IMR-90 (cell line): ENCODE data around the gene MTCL1. TPM values are rescaled to one million over a fixed set of nuclear protein-coding genes. Genes with fewer than 3 reads are reported as not detected.

Experiments
- ATAC-seq: fragments of 200-7000 bp; cut with Tn5 transposase; 2 replicates; pipeline ENCODE4 v1.9.1; 2020; ENCODE audit warnings: low read depth, mild to moderate bottlenecking, moderate library complexity
- BruUV-seq: library from RNA; stranded (reverse); fragments of 400-500 nt; replicated peaks from 2 replicates; lab custom pipeline; 2021; lab: Mats Ljungman, UMichigan
- CTCF ChIA-PET: fragments of 300-600 bp; formaldehyde crosslinking; extraction: SDS; loops from one replicate; lab custom pipeline; 2021; ENCODE audit warnings: antibody characterized with exemption; lab: Yijun Ruan, JAX
- POLR2A ChIA-PET: fragments of 300-600 bp; sonication (Branson Sonifier 250); formaldehyde crosslinking; loops from one replicate; lab custom pipeline; 2022; ENCODE audit warnings: antibody characterized with exemption; ENCODE audit not compliant: unreplicated experiment; lab: Charles Lee
- DNase-seq: peaks from one replicate; pipeline ENCODE4 v3.0.0; 2013
- H2AFZ ChIP-seq: replicated peaks from 2 replicates; pipeline ENCODE3; 2013; ENCODE audit warnings: low read length, mild to moderate bottlenecking; ENCODE audit not compliant: poor library complexity
- H2AK5ac ChIP-seq: 2 replicates; pipeline ENCODE4 v1.6.1; 2013; ENCODE audit warnings: low read depth, low read length, inconsistent platforms
- H2AK9ac ChIP-seq: replicated peaks from 2 replicates; pipeline ENCODE3; 2013; ENCODE audit warnings: mild to moderate bottlenecking, low read depth, low read length, moderate library complexity; ENCODE audit not compliant: poor library complexity
- H2BK120ac ChIP-seq: 2 replicates; pipeline ENCODE4 v1.6.1; 2013; ENCODE audit warnings: low read depth, low read length, inconsistent platforms
- H2BK15ac ChIP-seq: 3 replicates; pipeline ENCODE4 v1.6.1; 2013; ENCODE audit warnings: low read depth, low read length, inconsistent platforms
- H2BK20ac ChIP-seq: 2 replicates; pipeline ENCODE4 v1.6.1; 2013; ENCODE audit warnings: low read depth, mild to moderate bottlenecking, inconsistent platforms, low read length, moderate library complexity
- H2BK5ac ChIP-seq: 2 replicates; pipeline ENCODE4 v1.6.1; 2013; ENCODE audit warnings: mild to moderate bottlenecking, low read depth, low read length, inconsistent platforms; ENCODE audit not compliant: poor library complexity, severe bottlenecking
- H3K14ac ChIP-seq: replicated peaks from 2 replicates; pipeline ENCODE4 v1.6.1; 2013; ENCODE audit warnings: low read depth, low read length, inconsistent platforms
- H3K18ac ChIP-seq: 2 replicates; pipeline ENCODE4 v1.6.1; 2013; ENCODE audit warnings: low read depth, low read length, control low read depth
- H3K23ac ChIP-seq: 2 replicates; pipeline ENCODE4 v1.6.1; 2013; ENCODE audit warnings: low read depth, low read length, inconsistent platforms
- H3K27ac ChIP-seq: 2 replicates; pipeline ENCODE4 v1.5.1; 2013; ENCODE audit warnings: mild to moderate bottlenecking, control low read depth, low read length; ENCODE audit not compliant: insufficient read depth
- H3K27me3 ChIP-seq: 2 replicates; pipeline ENCODE4 v1.6.1; 2013; ENCODE audit warnings: low read length; ENCODE audit not compliant: control insufficient read depth, insufficient read depth
- H3K36me3 ChIP-seq: 2 replicates; pipeline ENCODE4 v1.6.1; 2013; ENCODE audit warnings: low read length, mixed read lengths; ENCODE audit not compliant: control insufficient read depth, insufficient read depth
- H3K4ac ChIP-seq: 2 replicates; pipeline ENCODE4 v1.6.1; 2013; ENCODE audit warnings: low read depth, low read length, inconsistent platforms
- H3K4me1 ChIP-seq: 2 replicates; pipeline ENCODE4 v1.6.1; 2013; ENCODE audit warnings: low read length, mixed read lengths; ENCODE audit not compliant: control insufficient read depth, insufficient read depth
- H3K4me2 ChIP-seq: 2 replicates; pipeline ENCODE4 v1.6.1; 2013; ENCODE audit warnings: low read depth, mild to moderate bottlenecking, control low read depth, low read length, moderate library complexity
- H3K4me3 ChIP-seq: 2 replicates; pipeline ENCODE4 v1.5.1; 2013; ENCODE audit warnings: low read depth, mild to moderate bottlenecking, control low read depth, low read length, moderate library complexity; ENCODE audit not compliant: insufficient read depth
- H3K56ac ChIP-seq: 2 replicates; pipeline ENCODE4 v1.6.1; 2013; ENCODE audit warnings: low read length, inconsistent platforms; ENCODE audit not compliant: insufficient read depth; ENCODE audit errors: extremely low read depth
- H3K79me1 ChIP-seq, 2 experiments: 2 replicates each; pipeline ENCODE4 v1.6.1; 2013; ENCODE audit warnings: low read length in 2 of 2, inconsistent platforms in 1 of 2, low read depth in 1 of 2
- H3K9ac ChIP-seq: 2 replicates; pipeline ENCODE4 v1.6.1; 2013; ENCODE audit warnings: low read depth, low read length, control low read depth
- H3K9me1 ChIP-seq: 2 replicates; pipeline ENCODE4 v1.6.1; 2013; ENCODE audit warnings: low read length, inconsistent platforms; ENCODE audit not compliant: insufficient read depth
- H3K9me3 ChIP-seq: 2 replicates; pipeline ENCODE4 v1.6.1; 2013; ENCODE audit warnings: low read length; ENCODE audit not compliant: control insufficient read depth, insufficient read depth
- H4K20me1 ChIP-seq: 2 replicates; pipeline ENCODE4 v1.6.1; 2013; ENCODE audit warnings: low read length, inconsistent platforms; ENCODE audit not compliant: insufficient read depth
- H4K5ac ChIP-seq: 2 replicates; pipeline ENCODE4 v1.6.1; 2013; ENCODE audit warnings: mild to moderate bottlenecking, low read depth, low read length, control low read depth
- H4K8ac ChIP-seq, 2 experiments: 2 replicates each; pipeline ENCODE4 v1.6.1; 2013; ENCODE audit warnings: low read depth in 2 of 2, low read length in 2 of 2, control low read depth in 1 of 2, inconsistent platforms in 1 of 2
- H4K91ac ChIP-seq: 2 replicates; pipeline ENCODE4 v1.6.1; 2013; ENCODE audit warnings: low read depth, low read length, inconsistent platforms; ENCODE audit not compliant: insufficient read depth
- SMC3 ChIP-seq: fragments of 150-350 bp; IDR thresholded peaks from 2 replicates; pipeline ENCODE4 v1.6.1; 2016; ENCODE audit warnings: low read depth, mild to moderate bottlenecking, antibody characterized with exemption, low read length, moderate library complexity
- WGBS, 2 experiments: methylation state at CpG; one replicate each; pipeline versions ENCODE4 v1.1.5 to v1.1.7; 2013; ENCODE audit warnings: missing lambda C conversion rate in 2 of 2; ENCODE audit not compliant: insufficient read length in 1 of 2; ENCODE audit errors: extremely low coverage in 2 of 2; 5-methylcytosine and 5-hydroxymethylcytosine counted together
- dilution Hi-C: fragments of 300-500 bp; cut with HindIII; formaldehyde crosslinking; loops from one replicate; pipeline ENCODE4 v1.14.3; 2018; ENCODE audit warnings: low sequenced_read_pairs; ENCODE audit not compliant: unreplicated experiment
- in situ Hi-C: fragments of 300-500 bp; cut with MboI; formaldehyde crosslinking; loops from 3 replicates; pipeline ENCODE4 v1.14.3; 2019; ENCODE audit warnings: low sequenced_read_pairs, inconsistent platforms, mixed read lengths
- intact Hi-C: fragments of 100-400 bp; cut with micrococcal nuclease; formaldehyde crosslinking; loops from 2 replicates; pipeline ENCODE4 v1.10.0; 2022
- polyA plus RNA-seq, 3 experiments: library from polyadenylated mRNA; depleted of rRNA; stranded (reverse); fragments of >200 nt; gene quantifications; 2 replicates each; pipeline ENCODE4 v1.2.3, GENCODE V29; 2012; ENCODE audit warnings: low replicate concordance in 1 of 3
- total RNA-seq: library from RNA; depleted of rRNA; stranded (reverse); fragments of >200 nt; gene quantifications from 2 replicates; pipeline ENCODE4 v1.2.3, GENCODE V29; 2012
- TF ChIP-seq, protein P1 (sequence below): fragments of 150-350 bp; IDR thresholded peaks from 2 replicates; pipeline ENCODE4 v1.6.1; 2016; ENCODE audit warnings: low read depth, mild to moderate bottlenecking, low read length, moderate library complexity, borderline replicate concordance

The MTCL1 gene
- total and polyA plus RNA-seq, 2 of the 4 experiments (the other 2 are of a cell fraction), result 29.0 to 45.3 TPM

DNA sequence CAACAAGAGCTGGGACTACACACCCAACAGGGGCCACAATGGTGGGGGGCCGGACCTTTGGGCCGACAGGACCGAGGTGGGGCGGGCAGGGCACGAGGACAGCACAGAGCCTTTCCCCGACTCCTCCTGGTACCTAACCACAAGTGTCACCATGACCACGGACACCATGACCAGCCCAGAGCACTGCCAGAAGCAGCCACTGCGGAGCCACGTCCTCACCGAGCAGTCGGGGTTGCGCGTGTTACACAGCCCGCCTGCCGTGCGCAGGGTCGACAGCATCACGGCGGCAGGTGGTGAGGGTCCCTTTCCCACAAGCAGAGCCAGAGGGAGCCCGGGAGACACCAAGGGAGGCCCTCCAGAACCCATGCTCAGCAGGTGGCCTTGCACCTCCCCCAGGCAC, 119.5 kb downstream of the MTCL1 start:
- no peak for DNase-seq
- Histone ChIP-seq H4K20me1 (no peaks in the 10 kb centered on the region), H4K5ac (no peak overlapping the region), H3K36me3 (peaks cover 72% of the 10 kb centered on the region), H2AFZ (no peak overlapping the region), H3K9me1 (peaks cover 35% of the 10 kb centered on the region), H3K14ac (no peak overlapping the region), H3K23ac (no peak overlapping the region), H3K9me3 (no peaks in the 10 kb centered on the region), H2BK120ac (no peak overlapping the region), H3K27ac (no peak overlapping the region), H4K8ac (no peak overlapping the region), H3K79me1 (peaks cover 25 to 62% of the 10 kb centered on the region in 2 experiments), H3K4ac (no peak overlapping the region), H3K4me1 (peaks cover 9% of the 10 kb centered on the region), H2AK9ac (peak overlapping the region; percentile 44), H3K27me3 (no peaks in the 10 kb centered on the region), H3K18ac (no peak overlapping the region), H3K4me3 (no peak overlapping the region), H2BK20ac (no peak overlapping the region), H4K91ac (no peak overlapping the region), H3K56ac (no peak overlapping the region), H3K9ac (no peak overlapping the region), H3K4me2 (no peak overlapping the region), H2BK15ac (no peak overlapping the region), H2AK5ac (no peak overlapping the region), H2BK5ac (no peak overlapping the region)
- ChIA-PET POLR2A (no interaction called here), CTCF (no interaction called here)
- 96% methylated on average over 18 of the region's 20 CpGs; no CpG with 5 or more reads in 1 of the 2 experiments for WGBS, 2 experiments
- in situ Hi-C loops, result no loop called here
- ATAC-seq, result no peak
- no peak for TF ChIP-seq SMC3
- TF ChIP-seq, protein P1, sequence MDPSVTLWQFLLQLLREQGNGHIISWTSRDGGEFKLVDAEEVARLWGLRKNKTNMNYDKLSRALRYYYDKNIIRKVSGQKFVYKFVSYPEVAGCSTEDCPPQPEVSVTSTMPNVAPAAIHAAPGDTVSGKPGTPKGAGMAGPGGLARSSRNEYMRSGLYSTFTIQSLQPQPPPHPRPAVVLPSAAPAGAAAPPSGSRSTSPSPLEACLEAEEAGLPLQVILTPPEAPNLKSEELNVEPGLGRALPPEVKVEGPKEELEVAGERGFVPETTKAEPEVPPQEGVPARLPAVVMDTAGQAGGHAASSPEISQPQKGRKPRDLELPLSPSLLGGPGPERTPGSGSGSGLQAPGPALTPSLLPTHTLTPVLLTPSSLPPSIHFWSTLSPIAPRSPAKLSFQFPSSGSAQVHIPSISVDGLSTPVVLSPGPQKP, result no peak
- intact Hi-C loops, result no loop called here
- no TSS peak for BruUV-seq
- dilution Hi-C loops, result no loop called here
